ENCODE results near the gene KANSL1.

The KANSL1 gene

DNA sequence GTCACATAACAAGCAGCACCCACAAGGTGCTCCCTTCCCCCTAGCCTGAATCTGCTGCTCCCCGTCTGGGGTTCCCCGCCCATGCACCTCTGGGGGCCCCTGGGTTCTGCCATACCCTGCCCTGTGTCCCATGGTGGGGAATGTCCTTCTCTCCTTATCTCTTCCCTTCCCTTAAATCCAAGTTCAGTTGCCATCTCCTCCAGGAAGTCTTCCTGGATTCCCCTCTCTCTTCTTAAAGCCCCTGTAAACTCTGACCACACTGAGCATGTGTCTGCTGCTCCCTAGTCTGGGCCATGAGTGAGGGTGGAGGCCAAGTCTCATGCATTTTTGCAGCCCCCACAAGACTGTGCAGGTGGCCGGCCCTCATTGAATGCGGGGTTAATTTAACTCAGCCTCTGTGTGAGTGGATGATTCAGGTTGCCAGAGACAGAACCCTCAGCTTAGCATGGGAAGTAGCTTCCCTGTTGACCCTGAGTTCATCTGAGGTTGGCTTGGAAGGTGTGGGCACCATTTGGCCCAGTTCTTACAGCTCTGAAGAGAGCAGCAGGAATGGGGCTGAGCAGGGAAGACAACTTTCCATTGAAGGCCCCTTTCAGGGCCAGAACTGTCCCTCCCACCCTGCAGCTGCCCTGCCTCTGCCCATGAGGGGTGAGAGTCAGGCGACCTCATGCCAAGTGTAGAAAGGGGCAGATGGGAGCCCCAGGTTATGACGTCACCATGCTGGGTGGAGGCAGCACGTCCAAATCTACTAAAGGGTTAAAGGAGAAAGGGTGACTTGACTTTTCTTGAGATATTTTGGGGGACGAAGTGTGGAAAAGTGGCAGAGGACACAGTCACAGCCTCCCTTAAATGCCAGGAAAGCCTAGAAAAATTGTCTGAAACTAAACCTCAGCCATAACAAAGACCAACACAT lies 194.0 kb downstream of the KANSL1 start, which contains the start of gene STH:
Gene STH, plus strand, starts transcription at position 264 of the 913 bp plus-strand sequence. Its CDS starts 30 bp downstream, at position 294.
- DNase-seq (ENCODE audit: low read depth), result no peak

DNA sequence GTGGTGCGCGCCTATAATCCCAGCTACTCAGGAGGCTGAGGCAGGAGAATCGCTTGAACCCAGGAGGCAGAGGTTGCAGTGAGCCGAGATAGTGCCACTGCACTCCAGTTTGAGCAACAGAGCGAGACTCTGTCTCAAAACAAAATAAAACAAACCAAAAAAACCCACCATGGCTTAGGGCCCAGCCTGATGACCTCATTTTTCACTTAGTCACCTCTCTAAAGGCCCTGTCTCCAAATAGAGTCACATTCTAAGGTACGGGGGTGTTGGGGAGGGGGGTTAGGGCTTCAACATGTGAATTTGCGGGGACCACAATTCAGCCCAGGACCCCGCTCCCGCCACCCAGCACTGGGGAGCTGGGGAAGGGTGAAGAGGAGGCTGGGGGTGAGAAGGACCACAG lies 195.6 kb downstream of the KANSL1 start:
- no peak for DNase-seq (ENCODE audit: low read depth)

GRCh38 chr17:45997166-45997565 lies 196.1 kb downstream of the KANSL1 start:
- no peak for DNase-seq (ENCODE audit: low read depth)

GRCh38 chr17:45996282-45996937 lies 196.8 kb downstream of the KANSL1 start:
- no peak for DNase-seq (ENCODE audit: low read depth)

GRCh38 chr17:45995627-45996270 lies 197.5 kb downstream of the KANSL1 start:
- DNase-seq (ENCODE audit: low read depth), result no peak

DNA sequence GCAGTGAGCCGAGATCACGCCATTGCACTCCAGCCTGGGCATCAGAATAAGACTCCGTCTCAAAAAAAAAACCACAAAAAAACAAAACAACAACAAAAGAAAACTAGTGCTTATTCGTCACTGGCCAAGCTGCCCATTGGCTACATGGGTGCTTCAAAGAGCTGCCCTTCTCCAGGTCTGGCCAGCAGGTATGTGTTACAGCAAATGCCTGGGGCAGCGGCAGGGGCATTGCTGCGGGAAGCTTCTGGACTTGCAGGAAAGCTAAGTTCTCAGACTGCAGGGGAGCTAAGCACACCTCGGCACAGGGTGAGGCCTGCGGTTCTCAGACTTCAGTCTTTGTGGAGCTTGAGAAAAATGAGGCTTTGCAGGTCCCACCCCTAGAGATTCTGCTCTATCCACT lies 198.2 kb downstream of the KANSL1 start:
- DNase-seq (ENCODE audit: low read depth), result no peak

- DNase-seq (ENCODE audit: low read depth), result no peak
Measured at GRCh38 chr17:45993962-45994627, 199.1 kb downstream of the KANSL1 start.

DNA sequence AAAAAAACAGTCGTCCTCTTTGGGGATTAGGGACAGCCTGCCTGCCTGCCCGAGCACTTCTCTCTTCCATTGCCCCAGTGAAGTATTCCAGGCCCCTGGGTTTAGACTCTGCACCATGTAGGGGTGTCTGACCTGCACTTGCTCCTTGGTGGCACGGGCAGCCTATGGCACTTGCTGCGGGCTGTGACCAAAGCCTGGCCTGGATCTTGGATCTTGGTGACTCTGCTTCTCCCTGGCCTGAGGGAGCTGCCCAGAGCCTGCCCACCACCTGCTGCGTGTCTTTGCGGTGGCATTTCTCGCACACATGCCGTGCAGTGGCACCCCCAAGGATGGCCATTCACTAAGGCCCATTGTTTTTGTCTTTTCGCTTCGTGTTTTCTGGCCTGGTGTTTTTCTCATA lies 200.3 kb downstream of the KANSL1 start:
- no peak for DNase-seq (ENCODE audit: low read depth)

DNA sequence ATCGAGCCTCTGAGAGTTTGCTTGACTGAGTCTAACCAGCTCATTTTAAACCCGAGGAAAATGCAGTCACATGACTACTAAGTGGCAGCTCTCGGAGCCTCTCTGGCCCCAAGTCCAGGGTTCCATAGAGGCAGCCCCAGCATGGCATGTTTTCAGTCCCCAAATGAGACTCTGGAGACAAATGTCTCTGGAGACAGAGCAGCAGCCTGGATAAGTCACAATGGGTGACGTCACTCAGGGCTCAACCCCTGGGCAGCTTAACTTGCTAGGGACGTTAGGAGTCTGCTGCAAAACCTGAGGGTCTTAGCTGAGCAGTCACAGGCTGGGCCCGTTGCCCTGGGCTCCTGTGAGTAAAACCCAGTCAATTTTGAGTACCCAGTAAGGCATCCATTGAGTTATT lies 201.1 kb downstream of the KANSL1 start:
- no peak for DNase-seq (ENCODE audit: low read depth)

GRCh38 chr17:45991341-45991740 lies 201.9 kb downstream of the KANSL1 start:
- no peak for DNase-seq (ENCODE audit: low read depth)

DNA sequence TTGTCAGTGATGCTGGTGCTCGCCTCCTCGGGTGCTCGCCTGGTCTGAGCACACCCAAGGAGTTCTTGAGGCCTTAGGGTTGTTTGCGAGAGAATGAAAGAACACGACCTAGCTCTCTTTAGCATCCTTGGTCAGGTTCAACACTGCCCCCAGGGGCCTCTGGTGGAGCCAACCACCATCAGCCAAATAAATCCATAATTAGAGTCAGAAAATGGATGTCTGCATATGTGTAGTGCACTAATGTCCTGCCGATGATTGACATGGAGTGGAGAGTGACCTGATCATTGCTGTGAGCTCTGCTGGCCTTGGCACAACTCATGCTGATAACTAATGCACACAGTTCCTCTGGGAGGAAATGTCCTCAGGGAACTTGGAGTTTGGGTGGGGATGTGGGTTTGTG lies 202.3 kb downstream of the KANSL1 start:
- DNase-seq (ENCODE audit: low read depth), result no peak

GRCh38 chr17:45989759-45990158 lies 203.5 kb downstream of the KANSL1 start:
- DNase-seq (ENCODE audit: low read depth), result no peak

- no peak for DNase-seq (ENCODE audit: low read depth)
Measured at GRCh38 chr17:45987706-45988105, 205.5 kb downstream of the KANSL1 start.

- no peak for DNase-seq (ENCODE audit: low read depth)
Measured at GRCh38 chr17:45986056-45986455, 207.2 kb downstream of the KANSL1 start.

- DNase-seq (ENCODE audit: low read depth), result no peak
Measured at GRCh38 chr17:45985447-45985846, 207.8 kb downstream of the KANSL1 start.

- DNase-seq (ENCODE audit: low read depth), result no peak
Measured at GRCh38 chr17:45984368-45984767, 208.9 kb downstream of the KANSL1 start.

DNA sequence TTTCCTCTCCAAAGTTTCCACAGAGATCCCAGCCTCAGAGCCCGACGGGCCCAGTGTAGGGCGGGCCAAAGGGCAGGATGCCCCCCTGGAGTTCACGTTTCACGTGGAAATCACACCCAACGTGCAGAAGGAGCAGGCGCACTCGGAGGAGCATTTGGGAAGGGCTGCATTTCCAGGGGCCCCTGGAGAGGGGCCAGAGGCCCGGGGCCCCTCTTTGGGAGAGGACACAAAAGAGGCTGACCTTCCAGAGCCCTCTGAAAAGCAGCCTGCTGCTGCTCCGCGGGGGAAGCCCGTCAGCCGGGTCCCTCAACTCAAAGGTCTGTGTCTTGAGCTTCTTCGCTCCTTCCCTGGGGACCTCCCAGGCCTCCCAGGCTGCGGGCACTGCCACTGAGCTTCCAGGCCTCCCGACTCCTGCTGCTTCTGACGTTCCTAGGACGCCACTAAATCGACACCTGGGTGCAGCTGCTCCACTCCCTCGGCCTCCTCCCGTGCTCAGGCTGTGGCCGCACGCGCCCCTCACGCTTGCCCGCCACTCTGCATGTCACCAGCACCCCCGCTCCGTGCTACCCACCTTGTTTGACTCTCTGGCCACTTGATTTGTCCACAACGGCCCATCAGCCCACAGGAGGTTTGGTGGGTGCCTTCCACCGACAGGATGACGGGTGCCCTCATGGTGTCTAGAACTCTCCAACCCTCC lies 209.5 kb downstream of the KANSL1 start:
- no peak for DNase-seq (ENCODE audit: low read depth)

GRCh38 chr17:45982791-45983613 lies 210.2 kb downstream of the KANSL1 start:
- no peak for DNase-seq (ENCODE audit: low read depth)

DNA sequence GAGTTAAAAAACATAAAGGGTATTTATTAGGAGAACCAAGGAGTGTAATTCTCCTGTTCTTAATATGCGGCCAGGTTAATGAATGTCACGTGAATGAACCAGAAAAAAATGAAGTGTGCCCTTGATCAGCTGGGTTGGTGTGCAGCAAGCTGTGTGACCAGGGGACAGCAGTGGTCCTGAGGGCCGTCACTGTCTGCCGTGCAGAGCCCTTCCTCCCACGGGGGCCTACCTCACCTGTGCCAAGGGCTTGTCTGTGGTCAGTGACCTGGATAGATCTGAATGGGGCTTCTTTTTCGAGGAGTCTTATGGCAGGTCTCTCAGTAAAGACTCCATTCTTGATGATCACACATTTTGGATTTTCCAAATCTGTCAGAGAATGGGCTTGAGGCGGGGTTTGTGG lies 211.9 kb downstream of the KANSL1 start:
- DNase-seq (ENCODE audit: low read depth), result no peak

DNA sequence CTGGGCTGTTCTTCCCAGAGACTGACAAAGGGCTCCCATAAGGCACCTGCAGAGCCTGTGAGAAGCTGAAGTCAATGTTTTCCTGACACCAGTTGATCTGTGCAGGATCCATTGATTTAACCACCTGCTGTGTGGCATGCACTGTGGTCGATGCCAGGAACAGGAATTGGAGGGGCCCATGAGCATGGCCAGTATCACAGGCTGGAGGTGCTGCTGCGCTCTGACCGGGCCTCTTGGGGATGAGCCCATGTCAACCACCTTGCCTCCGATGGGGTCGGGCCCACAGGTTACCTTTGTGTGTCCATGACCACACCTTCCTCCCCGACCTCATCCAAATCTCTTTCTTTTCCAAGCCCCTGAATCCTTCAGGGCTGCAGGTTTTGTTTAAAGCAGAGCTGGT lies 212.4 kb downstream of the KANSL1 start:
- DNase-seq (ENCODE audit: low read depth), result no peak

All from fibroblast of the conjunctiva (primary cell).